Activated effector memory CD4-positive, alpha-beta T cell treated with anti-CD3 and anti-CD28 coated beads, Interleukin-2, amount 50 U/mL, for 16 hours (primary cell): Measurements from ENCODE around the gene PHF5A.
"Not testable (repeated sequence)": the region's sequence is repeated elsewhere in the genome, so short reads cannot be mapped to it uniquely, and the experiment has no call there.

ENCODE experiments used
- DNase-seq: peaks from one replicate; pipeline ENCODE4 v3.0.0-alpha.2; 2020

Gene PHF5A

GRCh38 chr22:41446057-41446501, 22.4 kb downstream of the PHF5A start:
- no peak for DNase-seq

DNA sequence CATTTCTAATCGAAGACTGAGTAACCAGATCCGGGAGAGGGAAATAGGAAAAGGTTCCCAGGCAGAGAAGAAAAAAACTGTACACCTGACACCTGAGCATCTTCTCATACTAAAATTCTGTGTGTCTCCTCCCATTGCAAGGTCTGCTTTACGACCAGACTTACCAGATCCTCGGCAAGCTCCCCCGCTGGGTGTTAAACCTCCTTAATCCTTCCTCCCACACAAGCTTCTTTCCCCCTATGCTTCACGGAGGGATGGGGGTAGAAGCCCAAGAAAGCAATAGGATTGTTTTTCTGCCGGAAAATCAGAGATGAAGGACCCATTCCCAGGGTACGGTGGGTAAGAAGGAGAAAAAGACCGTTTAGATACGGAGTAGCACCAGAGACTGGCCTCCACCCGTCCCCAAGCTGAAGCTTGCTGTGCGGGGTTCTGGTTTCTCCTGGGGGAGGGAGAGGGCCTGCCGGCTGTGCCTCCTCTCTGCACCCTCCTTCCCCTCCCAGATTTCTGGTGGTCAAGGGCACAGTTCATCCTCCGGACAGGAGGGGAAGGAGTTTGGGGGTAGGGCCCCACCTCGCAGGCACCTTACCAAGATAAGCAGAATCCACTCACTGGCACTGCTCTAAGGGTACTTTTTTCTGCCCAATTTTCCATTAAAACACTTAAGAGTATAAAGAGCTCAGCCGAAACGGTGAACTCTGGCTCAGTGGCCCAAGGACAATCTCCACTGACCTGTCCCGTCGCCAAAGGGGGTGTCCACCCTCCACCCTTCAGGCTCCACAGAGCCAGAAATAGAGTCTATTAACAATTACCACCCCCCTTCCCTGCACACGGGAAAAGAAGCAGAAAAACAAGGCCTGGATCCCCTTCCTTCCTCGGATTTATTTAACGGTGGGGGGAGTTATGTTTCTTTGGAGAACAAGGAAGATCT, 23.1 kb downstream of the PHF5A start:
- peak; percentile 72 for DNase-seq

DNA sequence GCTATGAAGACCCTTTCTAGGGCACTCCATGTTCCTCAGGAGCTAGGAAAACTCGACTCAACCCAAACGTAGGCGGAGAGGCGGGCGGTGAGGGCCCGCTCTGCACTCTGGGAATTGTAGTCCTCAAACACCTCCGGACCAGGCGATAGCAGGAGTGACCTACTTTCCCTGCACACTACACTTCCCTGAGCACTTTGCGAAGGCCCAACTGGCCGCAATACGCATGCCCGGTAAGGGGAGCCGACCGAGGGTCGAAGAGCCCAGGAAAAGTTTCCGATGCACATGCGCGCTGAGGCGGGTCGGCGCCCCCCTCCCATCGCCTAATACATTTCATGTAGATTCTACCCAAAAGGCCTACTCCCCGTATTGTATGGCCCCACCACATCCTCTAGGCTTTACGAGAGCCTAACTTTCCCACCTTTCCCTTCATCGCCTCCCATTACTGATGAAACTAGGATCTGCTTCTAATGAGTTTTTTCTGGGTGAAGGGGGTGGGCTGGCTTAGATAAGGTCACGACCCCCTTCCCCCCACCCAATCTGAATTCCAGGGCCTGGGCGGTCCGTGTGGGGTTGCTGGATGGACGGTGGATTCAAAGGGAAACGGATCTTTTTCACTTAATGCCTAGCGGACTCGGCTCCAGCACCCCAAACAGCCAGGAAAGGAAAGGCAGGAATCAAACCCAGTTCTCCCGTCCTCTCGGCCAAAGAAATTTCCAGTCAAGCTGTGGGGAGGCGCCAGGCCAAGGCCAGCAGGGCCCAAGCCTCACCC, 23.9 kb downstream of the PHF5A start:
- DNase-seq = peak; percentile 94

GRCh38 chr22:41442240-41442792, 26.2 kb downstream of the PHF5A start:
- no peak for DNase-seq

GRCh38 chr22:41440511-41440910, 28.0 kb downstream of the PHF5A start:
- not testable (repeated sequence) for DNase-seq

DNA sequence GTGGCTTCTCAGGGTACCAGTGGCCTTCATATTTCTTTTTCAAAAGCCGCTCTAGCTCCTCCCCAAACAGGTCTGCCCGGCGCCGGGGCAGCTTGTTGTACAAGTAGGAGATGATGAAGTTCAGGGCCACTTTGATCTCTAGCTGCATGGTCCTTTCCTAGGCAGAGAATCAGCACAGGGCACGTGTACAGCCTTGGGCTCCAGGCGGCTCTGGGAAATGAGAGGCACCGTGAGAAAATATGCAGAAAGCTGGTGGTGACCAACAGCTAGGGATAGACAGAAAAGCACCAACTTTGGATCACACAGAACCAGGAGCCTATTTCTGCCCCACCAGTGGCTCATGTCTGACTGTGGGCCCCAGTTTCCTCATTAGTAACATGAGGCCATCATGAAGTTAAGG, 31.3 kb downstream of the PHF5A start:
- no peak for DNase-seq

DNA sequence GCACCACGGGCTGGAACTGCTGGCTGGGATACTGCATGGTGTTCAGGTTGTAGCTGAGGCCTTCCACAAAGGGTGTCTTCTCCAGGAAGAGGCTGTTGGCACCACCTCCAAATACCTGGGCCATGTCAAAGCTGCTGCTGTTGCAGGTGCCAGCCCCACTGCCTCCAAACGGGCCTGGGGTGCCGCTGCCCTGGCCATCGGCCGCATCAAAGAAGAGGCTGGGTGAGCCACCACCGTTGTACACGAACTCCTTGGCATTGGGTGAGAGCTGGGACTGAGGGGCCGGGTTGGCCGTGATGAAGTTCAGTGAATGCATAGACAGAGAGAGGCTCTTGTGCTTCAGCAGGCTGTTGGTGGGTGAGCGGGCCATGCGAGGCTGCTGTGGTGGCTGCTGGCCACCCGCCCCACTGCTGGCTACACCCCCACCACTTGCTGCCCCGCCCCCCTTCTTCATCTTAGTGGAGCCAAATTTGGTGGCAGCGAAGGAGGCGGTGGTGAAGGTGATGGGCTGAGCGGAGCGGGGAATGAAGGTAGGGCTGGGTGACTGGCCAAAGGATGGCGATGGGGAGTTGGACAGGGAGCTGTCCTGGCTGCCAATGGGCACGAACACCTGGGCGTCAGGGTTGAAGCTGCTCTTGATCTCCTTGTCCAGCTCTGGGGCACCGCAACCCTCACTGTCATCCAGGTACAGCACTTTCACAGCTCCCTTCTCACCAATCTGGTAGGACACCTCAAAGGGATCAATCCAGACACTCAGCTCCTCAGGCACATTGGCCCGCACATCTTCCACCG, 32.0 kb downstream of the PHF5A start:
- DNase-seq = no peak

- no peak for DNase-seq
Measured at GRCh38 chr22:41435560-41435959, 32.9 kb downstream of the PHF5A start.

- DNase-seq = not testable (repeated sequence)
Measured at GRCh38 chr22:41434361-41435003, 34.0 kb downstream of the PHF5A start.

- not testable (repeated sequence) for DNase-seq
Measured at GRCh38 chr22:41433480-41433879, 35.0 kb downstream of the PHF5A start.

GRCh38 chr22:41431656-41432055, 36.8 kb downstream of the PHF5A start:
- no peak for DNase-seq

DNA sequence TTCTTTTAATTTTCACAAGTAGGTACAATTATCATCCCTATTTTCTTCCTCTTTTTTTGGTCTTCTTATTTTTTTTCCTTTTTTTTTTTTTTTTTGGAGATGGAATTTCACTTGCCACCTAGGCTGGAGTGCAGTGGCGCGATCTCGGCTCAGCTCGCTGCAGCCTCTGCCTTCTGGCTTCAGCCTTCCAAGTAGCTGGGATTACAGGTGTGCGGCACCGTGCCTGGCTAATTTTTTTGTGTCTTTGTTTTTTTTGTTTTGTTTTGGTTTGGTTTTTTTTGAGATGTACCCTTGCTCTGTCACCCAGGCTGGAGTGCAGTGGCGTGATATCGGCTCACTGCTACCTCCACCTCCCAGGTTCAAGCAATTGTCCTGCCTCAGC, 38.5 kb downstream of the PHF5A start:
- DNase-seq = no peak

GRCh38 chr22:41429232-41429950, 39.1 kb downstream of the PHF5A start:
- DNase-seq = no peak

DNA sequence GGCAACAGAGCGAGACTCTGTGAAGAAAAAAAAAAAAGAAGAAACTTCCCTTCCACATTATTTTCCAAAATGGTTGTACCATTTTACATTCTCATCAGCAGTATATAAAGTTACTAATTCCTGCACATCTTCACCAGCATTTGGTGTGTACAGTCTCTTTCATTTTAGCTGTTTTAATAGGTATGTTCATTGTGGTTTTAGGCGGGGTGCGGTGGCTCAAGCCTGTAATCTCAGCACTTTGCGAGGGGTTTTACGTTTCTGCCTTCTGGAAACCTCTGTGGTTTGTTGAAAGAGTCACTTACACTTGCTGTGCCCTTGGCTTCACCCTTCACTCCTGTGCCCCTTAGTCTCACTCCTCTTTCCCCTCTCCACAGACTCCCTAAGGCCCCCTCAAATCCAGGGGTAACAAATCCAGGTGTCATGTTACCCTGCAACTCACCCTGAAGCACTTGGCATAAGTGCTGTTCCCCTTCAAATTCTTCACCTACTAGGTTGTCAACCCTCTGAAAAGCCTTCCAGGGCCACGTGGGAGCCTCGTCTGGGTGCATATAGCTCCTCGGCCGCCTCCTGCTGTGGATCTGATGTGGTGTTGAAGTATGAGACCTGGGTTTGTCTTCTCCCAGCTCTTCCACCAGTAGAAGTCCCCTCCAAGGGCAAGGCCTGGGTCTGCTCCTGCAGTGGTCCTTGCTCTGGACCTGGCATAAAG, 42.7 kb downstream of the PHF5A start:
- peak; percentile 72 for DNase-seq

DNA sequence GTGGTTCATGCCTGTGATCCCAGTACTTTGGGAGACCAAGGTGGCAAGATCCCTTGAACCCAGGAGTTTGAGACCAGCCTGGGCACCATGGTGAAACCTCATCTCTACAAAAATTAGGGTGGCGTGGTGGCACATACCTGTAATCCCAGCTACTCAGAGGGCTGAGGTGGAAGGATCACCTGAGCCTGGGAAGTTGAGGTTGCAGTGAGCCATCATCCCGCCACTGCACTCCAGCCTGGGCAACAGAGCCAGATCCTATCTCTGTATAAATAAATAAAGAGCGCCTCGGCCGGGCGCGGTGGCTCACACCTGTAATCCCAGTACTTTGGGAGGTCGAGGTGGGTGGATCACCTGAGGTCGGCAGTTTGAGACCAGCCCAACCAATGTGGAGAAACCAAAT, 49.8 kb downstream of the PHF5A start:
- DNase-seq = no peak

DNA sequence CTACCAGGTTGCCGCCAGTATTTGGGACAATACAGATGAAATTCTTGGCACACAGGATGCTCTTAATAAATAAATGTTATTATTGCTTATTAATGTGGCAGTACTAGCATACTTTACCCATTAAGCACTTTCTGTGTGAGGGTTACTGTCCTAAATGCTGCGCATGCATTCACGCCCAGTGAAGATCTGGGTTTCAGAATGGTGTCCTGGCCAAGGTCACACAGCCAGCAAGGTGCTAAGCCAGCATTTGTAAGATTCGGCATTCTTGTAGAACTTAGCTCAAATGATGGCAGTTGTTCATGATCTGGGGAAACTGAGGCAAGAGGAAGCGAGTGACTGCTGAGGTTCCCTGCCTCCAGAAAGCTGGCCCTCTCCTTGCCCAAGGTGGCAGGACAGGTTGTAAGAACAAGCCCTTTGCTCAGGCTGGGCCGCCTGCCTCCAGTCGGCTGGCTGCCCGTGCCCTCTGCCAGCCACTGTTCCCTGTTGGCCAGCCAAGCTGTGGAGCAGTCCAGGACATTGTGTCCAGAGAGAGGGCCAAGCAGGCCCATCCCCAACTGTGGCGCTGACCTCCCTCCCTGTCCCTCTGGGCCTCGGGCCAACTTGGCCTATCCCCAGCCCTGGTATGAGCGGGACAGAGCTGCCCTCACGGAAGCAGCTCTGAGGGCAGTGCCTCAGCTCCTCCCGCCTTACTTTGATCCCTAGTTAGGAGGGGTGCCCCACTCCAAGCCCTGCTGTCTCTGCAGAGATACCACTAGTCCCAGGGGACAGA, 50.7 kb downstream of the PHF5A start:
- no peak for DNase-seq

GRCh38 chr22:41415554-41415953, 52.9 kb downstream of the PHF5A start:
- no peak for DNase-seq

DNA sequence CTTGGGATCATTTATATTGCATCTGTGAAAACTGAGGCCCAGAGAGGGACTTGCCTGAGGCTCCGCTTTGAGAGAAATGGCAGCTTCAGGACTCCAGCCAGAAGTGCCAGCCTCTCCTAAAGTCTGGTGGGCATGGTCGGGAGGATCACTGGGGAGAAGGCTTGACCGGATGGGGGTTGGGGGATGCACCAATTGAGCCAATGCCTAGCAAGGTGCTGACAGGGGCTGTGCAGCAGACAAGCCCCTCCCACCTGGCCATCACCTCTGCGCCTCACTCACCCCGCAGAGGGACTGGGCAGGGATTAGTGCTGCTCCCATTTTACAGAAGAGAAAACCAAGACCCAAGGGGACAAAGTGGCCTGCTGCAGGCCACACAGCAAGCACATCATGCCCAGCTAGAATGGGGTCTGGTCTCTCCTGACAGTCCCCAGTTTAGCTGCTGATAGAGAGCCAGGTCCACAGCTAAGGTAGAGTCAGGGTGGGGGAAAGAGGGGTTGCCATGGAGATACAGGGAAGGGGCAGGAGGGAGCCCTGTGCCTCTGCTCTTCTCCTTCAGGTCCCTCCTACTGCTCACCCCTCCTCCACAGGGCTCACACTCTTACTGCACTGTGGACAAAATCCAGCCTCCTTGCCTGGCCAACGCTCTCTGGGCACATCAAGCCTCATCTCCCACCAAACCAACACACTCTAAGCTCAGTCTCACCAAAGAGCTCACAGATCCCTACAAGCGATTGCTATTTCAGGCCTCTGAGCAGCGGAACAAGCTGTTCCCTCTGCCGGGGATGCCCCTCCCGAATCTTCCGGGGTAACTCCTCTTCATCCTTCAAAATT, 57.3 kb downstream of the PHF5A start:
- DNase-seq = no peak

- DNase-seq = no peak
Measured at GRCh38 chr22:41410311-41410751, 58.2 kb downstream of the PHF5A start.
